GM21786 (cell line): Measurements from ENCODE around the gene KANSL1L.
"Not testable (repeated sequence)": the region's sequence is repeated elsewhere in the genome, so short reads cannot be mapped to it uniquely, and the experiment has no call there.

Experiments used
- ATAC-seq: cut with Tn5 transposase; IDR thresholded peaks from one replicate; pipeline ENCODE4 v1.9.1; 2021; ENCODE audit not compliant: unreplicated experiment

The KANSL1L gene

GRCh38 chr2:210177769-210178168 lies 6.6 kb upstream of the KANSL1L start:
- ATAC-seq, result no peak

GRCh38 chr2:210177115-210177514 lies 5.9 kb upstream of the KANSL1L start:
- not testable (repeated sequence) for ATAC-seq

- ATAC-seq, result no peak
These were observed 2.9 kb upstream of the KANSL1L start for GRCh38 chr2:210174086-210174485.

DNA sequence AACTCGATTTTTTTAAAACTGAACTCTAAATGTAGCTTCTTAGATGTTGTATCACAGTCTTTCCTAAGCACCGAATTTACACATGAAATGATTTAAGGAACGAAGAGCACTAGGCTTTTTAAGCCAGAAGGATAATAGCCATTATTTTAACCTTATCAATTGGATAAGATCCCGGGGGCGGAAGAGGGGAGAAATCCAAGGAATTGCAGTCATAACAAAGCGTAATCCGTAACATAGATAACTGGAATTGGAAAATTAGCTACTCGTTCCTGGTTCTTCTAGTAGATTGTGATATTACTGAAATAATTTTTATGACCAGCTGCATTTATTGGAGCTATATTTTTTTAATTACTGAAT lies 988 bp upstream of the KANSL1L start:
- no peak for ATAC-seq

DNA sequence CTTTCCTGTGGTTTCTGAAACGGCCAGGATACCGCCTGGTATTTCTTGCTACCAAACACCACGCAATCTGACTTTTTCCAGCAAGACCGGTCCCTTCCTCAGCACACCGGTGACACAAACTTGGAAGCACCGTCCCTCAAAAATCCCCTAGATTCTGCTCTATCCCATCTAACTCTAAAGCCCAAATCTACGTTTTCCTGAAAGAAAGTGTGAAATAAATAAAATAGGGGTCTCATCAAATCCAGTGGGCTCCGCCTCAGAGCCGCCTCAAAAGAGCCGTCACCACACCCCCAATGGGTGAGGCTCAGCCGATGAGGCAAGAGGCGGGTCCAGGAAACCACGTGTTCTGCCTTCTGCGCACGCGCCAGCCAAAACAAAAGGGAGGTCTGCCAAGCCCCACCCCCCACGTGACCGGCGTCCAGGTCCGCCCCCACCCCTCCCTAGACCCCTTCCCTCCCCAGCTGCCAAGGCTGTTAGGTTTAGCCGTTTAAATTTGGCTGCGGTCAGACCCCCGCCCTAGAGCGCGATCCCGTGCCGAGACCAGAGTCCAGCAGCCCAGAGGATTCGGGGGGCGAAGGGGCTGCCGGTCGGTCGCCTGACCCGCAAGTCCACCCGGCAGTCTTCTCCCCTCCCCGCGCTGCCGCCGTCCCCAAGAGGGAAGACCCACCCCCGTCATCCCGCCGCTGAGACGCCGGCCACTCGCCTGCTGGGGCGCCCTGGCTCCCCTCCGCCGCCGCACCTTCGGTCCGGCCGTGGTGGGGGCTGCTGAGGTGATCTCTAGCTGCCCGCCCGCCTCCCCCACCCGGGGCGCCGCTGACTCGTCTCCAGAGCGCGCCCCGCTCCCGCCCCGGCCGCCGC lies 534 bp downstream of the KANSL1L start:
- ATAC-seq, result peak; percentile 64

- no peak for ATAC-seq
These were observed 1.1 kb downstream of the KANSL1L start for GRCh38 chr2:210170196-210170445.

DNA sequence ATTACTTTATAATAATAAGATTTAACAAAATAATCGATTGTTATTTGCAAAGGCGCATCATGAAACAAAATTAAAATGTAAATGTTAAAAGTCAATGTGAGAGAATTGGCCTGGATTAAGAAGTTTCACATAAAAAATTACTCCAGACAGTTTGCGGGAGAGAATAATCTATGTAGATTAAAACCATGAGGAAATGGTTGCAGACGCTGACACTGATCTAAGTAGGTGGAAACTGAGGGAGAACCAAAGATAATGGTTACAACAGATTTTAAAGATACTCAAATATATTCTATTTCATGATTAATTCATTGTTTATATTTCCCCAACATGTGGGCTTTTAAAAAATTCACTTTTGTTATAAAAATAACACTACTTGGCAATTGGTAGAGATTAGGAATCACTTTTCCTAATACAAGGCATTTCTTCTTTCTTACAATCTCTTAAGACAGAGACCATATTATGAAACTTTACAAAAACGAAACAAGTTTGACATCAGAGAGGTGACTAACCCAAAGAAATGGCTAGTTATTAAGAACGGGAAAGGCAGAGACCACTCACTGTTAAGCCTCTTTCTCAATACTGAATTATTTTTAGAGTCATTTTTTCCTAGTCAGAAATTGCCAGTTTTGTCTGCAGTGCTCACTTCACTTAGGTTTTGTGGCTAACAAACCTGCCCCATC lies 1.6 kb downstream of the KANSL1L start:
- peak; percentile 29 for ATAC-seq

- no peak for ATAC-seq
These were observed 4.0 kb downstream of the KANSL1L start for GRCh38 chr2:210167227-210167626.

DNA sequence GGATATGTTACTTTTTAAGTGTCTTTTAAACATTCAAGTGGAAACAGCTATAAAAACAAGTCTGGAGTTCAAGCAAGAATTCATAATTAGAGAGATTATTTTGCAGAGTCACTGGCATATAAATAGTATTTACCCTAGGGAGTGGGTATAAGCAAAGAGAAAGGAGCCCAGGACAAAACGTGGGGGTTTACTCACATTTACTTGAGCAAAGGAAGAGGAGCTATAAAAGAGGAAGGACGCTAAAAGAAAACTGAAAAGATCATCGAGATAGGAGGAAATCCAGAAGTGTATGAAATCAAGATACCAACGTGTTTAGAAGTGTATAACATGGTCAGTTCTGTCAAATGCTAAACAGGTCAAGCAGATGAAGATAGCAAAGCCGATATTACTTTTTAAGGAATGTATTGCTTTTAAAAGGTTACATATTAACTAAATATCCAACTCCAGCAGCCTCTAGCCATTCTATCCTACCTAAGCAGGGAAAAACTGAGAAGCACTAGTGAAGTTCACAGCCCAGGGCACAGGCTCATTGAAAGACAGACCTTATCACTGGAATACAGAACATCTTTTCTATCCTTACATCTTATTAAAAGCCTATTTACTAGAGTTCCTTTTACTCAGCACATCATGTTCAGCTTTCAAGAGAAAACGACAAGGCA lies 8.6 kb downstream of the KANSL1L start:
- no peak for ATAC-seq

DNA sequence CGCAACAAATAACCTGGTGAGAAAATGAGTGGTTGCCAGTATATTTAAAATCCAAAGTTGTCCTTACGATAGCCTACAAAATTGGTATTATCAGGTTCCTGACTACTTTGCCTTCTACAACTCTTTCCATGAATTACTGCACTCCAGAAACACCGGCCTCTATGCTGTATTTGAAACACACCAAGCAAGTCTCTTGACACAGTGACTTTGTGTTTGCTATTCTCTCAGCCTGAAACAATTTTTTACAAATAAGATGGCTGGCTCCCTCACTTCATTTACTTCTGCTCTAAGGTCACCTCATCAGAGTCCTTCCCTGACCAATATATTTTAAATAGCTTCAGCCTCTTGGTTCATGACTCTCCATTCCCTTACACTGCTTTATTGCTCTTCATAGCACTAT lies 12.2 kb downstream of the KANSL1L start:
- no peak for ATAC-seq

- ATAC-seq, result no peak
These were observed 13.0 kb downstream of the KANSL1L start for GRCh38 chr2:210158236-210158635.

DNA sequence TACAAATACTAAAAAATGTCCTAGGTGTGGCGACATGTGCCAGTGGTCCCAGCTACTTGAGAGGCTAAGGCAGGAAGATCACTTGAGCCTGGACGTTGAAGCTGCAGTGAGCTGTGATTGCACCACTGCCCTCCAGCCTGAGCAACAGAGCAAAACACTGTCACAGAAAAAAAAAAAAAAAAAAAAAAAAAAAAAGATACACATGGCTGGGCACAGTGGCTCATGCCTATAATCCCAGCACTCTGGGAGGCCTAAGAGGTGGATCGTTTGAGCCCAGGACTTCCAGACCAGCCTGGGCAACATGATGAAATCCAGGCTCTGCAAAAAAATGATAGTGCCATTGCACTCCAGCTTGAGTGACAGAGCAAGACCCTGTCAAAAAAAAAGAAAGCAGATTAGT lies 13.7 kb downstream of the KANSL1L start:
- ATAC-seq, result no peak

- ATAC-seq, result no peak
These were observed 23.6 kb downstream of the KANSL1L start for GRCh38 chr2:210147614-210148013.

DNA sequence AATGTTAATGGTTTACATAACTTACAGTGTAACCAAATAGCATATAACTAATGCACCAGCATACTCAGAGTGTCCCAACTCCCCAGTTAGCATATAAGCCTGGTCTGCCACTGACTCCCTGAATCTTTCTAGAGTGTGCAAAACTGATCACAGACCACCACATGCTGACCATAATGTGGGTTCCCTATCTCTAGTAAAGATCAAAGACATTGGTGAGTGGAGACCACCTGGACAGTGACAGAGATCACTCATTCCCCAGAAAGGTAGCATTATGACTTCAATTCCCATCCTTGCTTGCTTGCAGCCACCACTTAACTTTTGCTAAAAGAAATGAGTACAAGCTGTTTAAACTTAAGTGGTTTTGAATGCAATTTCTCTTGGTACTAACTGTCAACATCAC lies 39.0 kb downstream of the KANSL1L start:
- ATAC-seq, result no peak

DNA sequence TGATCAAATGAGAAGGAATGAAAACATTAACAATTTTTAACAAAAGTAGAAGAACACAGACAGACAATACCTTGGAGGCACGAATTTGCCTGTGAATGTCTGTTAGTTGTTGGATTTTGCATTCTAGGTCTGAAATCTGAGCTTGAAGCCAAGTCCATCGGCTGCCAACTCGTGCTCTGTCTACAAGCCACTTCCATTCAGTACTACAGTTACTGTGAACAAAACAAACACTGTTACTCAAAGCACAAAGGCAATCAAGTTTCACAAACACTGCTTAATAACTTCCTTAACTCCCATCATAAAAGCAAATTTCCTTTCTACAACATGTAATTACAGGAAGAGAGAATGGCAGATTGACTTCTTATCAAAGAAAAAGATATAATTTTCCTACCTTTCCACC lies 42.2 kb downstream of the KANSL1L start:
- no peak for ATAC-seq

DNA sequence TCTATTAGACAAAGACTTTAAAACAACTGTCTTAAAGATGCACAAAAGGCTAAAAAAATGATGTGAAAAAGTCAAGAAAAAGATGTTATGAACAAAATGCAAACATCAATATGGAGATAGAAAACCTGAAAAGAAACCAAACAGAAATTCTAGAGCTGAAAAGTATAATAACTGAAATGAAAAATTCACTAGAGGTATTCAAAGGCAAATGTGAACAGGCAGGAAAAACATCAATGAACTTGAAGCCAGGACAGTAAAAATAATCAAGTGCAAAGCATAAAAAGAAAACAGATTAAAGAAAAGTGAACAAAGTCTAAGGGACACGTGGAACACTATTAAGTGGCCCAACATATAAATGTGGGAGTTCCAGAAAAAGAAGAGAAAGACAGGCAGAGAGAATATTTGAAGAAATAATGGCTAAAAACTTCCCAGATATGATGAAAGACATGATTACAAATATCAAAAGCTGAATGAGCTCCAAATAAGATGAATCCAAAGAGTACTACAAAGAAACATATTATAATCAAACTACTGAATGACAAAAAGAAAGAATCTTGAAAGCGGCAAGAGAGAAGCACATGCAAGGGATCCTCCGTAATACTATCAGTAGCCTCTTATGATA lies 57.5 kb downstream of the KANSL1L start:
- no peak for ATAC-seq

DNA sequence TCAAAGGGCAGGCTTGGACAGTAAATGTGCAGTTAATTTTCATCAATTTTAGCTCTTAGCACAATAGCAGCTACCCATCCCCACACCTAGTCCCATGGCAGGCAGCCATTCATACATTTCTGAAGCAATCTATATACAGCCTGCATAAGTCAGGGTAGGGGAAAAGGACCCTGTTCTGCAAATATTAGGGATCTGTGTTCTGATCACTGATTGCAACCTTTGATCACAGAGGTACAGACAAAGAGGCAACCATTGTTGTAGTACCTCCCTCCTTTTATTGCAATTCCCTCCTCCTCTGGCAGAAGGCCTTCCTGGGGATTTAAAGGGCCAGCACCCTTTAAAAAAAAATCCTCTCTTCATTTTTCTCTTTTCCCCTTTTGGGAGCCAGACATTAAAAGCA lies 58.3 kb downstream of the KANSL1L start:
- no peak for ATAC-seq

DNA sequence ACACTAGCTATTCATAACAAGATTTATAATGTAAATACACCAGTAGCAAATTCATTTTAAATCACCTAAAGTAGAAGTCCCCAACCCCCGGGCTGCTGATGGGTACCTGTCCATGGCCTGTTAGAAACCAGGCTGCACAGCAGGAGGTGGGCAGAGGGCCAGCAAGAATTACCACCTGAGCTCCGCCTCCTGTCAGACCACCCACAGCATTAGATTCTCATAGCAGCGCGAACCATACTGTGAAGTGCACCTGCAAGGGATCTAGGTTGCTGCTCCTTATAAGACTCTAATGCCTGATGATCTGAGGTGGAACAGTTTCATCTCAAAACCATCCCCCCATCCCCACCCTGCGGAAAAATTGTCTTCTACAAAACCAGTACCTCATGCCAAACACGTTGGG lies 71.3 kb downstream of the KANSL1L start:
- no peak for ATAC-seq

DNA sequence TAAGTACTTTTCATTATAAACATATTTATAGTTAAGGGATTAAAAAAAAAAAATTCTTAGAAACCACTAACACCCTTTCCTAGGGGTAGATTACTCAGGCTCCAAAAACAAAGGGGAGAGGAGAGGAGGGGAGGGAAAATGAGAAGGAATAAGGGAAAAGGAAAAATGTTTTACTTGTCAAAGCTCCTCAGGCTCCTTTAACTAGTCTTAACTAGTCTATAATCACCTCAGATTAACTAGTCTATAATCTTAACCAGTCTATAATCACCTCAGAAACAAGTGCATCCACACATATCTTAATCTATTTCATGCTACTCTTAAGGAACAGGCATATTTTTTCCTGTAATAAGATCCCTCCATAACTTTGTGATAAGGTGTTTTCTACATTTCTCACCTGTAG lies 76.4 kb downstream of the KANSL1L start:
- ATAC-seq, result no peak

GRCh38 chr2:210092791-210093190 lies 78.4 kb downstream of the KANSL1L start:
- no peak for ATAC-seq

DNA sequence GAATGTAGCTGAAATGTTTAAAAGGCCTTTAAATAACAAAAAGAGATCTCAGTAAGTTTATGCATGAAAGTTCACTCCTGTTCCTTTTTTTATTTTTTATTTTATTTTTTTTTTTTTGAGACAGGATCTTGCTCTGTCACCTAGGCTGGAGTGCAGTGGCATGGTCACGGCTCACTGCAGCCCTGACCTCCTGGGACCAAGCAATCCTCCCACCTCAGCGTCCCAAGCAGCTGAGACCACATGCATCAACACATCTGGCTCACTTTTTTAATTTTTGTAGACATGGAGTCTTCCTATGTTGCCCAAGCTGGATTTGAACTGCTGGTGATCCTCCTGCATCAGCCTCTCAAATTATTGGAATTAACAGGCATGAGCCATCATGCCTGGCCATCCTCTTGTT lies 84.3 kb downstream of the KANSL1L start:
- ATAC-seq, result no peak

DNA sequence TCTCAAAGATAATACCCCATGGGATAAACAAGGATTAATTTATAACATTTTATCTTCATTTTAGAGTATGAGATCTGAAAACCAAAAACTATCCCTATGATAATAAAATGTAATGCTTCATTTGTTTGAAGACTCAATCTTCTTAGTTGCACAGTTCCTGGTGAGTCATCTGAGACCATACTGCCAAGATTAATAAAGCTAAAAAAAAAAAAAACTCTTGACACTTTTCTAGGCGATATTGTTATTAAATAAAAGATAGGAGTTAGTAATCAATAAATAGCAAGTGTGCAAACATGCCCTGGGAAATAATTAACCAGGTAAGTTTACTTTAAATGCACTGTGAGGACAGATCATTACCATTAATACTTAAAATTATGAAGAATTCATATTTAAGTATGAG lies 84.9 kb downstream of the KANSL1L start:
- ATAC-seq, result no peak
